HCT116 (cell line): ENCODE results near the gene CARD10. TPM values are rescaled to one million over a fixed set of nuclear protein-coding genes. Genes with fewer than 3 reads are reported as not detected.

Experiments
- ATAC-seq: fragments of 200-7000 bp; cut with Tn5 transposase; 2 replicates; pipeline ENCODE4 v1.9.1; 2020; ENCODE audit warnings: mild to moderate bottlenecking, moderate library complexity
- BruUV-seq: library from RNA; stranded (reverse); fragments of 400-500 nt; replicated peaks from 2 replicates; lab custom pipeline; 2021; lab: Mats Ljungman, UMichigan
- CTCF ChIA-PET: fragments of 300-600 bp; sonication (Branson Sonifier 250); formaldehyde crosslinking; loops from one replicate; lab custom pipeline; 2021; ENCODE audit warnings: antibody characterized with exemption; lab: Charles Lee
- POLR2A ChIA-PET: fragments of 300-600, 350-600 bp; sonication (Branson Sonifier 250); formaldehyde crosslinking; loops from one replicate; lab custom pipeline; 2021; ENCODE audit warnings: antibody characterized with exemption; lab: Charles Lee
- RAD21 ChIA-PET, 2 experiments: fragments of 300-600 bp; sonication (Branson Sonifier 250); formaldehyde crosslinking; loops; one replicate each; lab custom pipeline; 2023; ENCODE audit warnings: low total read pairs in 2 of 2; ENCODE audit not compliant: uncharacterized antibody in 2 of 2, unreplicated experiment in 2 of 2, low non-redundant PET in 1 of 2; lab: Charles Lee
- DNase-seq: peaks from one replicate; pipeline ENCODE4 v3.0.0-alpha.2; 2010; ENCODE audit warnings: low read depth, low spot score
- H2AFZ ChIP-seq: fragments of 200-600 bp; shearing (Covaris generic), sonication (generic); 2 replicates; pipeline ENCODE4 v1.6.1; 2017; ENCODE audit warnings: low read depth, mixed run types, mixed read lengths, antibody characterized with exemption, low read length; ENCODE audit not compliant: poor library complexity, severe bottlenecking
- H3K27ac ChIP-seq: 2 replicates; pipeline ENCODE4 v1.5.1; 2012; ENCODE audit warnings: low read depth, low read length
- H3K27me3 ChIP-seq: fragments of 200-600 bp; sonication (generic); 2 replicates; pipeline ENCODE4 v1.6.1; 2016; ENCODE audit warnings: mixed run types, low read length, mixed read lengths; ENCODE audit not compliant: insufficient read depth
- H3K36me3 ChIP-seq, 2 experiments: fragments of 200-500 bp in 1 of 2; fragments of 200-600 bp in 1 of 2; sonication (Bioruptor generic) in 1 of 2; sonication (generic) in 1 of 2; 2 replicates each; pipeline versions ENCODE4 v1.5.1 to v1.6.1; 2014 to 2016; ENCODE audit warnings: low read length in 2 of 2, inconsistent platforms in 1 of 2, mixed read lengths in 1 of 2, mixed run types in 1 of 2; ENCODE audit not compliant: insufficient read depth in 2 of 2, control insufficient read depth in 1 of 2
- H3K4me1 ChIP-seq, 2 experiments: fragments of 200-600 bp in 1 of 2; sonication (generic) in 1 of 2; 2 replicates each; pipeline versions ENCODE4 v1.5.1 to v1.6.1; 2012 to 2017; ENCODE audit warnings: low read length in 2 of 2, inconsistent platforms in 1 of 2, mild to moderate bottlenecking in 1 of 2, mixed read lengths in 1 of 2, mixed run types in 1 of 2, moderate library complexity in 1 of 2; ENCODE audit not compliant: insufficient read depth in 2 of 2, control insufficient read depth in 1 of 2
- H3K4me2 ChIP-seq: fragments of 200-600 bp; sonication (generic); 2 replicates; pipeline ENCODE4 v1.6.1; 2017; ENCODE audit warnings: mixed run types, low read length, mixed read lengths
- H3K4me3 ChIP-seq, 2 experiments: fragments of 200-600 bp in 1 of 2; sonication (generic) in 1 of 2; replicated peaks in 1 of 2; 2 replicates each; pipeline ENCODE4 v1.5.1; 2011 to 2016; ENCODE audit warnings: low read length in 2 of 2, control low read depth in 1 of 2, low read depth in 1 of 2, mild to moderate bottlenecking in 1 of 2, mixed read lengths in 1 of 2, mixed run types in 1 of 2
- H3K79me2 ChIP-seq: fragments of 200-600 bp; sonication (generic); 2 replicates; pipeline ENCODE4 v1.6.1; 2017; ENCODE audit warnings: mild to moderate bottlenecking, mixed run types, low read length, moderate library complexity, mixed read lengths; ENCODE audit not compliant: insufficient read depth
- H3K9ac ChIP-seq: fragments of 200-600 bp; sonication (generic); 2 replicates; pipeline ENCODE4 v1.6.1; 2016; ENCODE audit warnings: low read length, mixed read lengths
- H3K9me2 ChIP-seq: fragments of 200-600 bp; sonication (generic), shearing (Covaris generic); 2 replicates; pipeline ENCODE4 v1.6.1; 2017; ENCODE audit warnings: mixed run types, mild to moderate bottlenecking, moderate library complexity; ENCODE audit not compliant: insufficient read depth
- H3K9me3 ChIP-seq, 2 experiments: fragments of 200-500 bp in 1 of 2; fragments of 200-600 bp in 1 of 2; sonication (Bioruptor generic) in 1 of 2; sonication (generic) in 1 of 2; 2 replicates each; pipeline ENCODE4 v1.6.1; 2014 to 2017; ENCODE audit warnings: low read length in 2 of 2, mixed read lengths in 2 of 2, inconsistent platforms in 1 of 2, low read depth in 1 of 2, mild to moderate bottlenecking in 1 of 2, mixed run types in 1 of 2, moderate library complexity in 1 of 2; ENCODE audit not compliant: control insufficient read depth in 1 of 2, insufficient read depth in 1 of 2
- H4K20me1 ChIP-seq: fragments of 200-600 bp; sonication (generic), shearing (Covaris generic); 2 replicates; pipeline ENCODE4 v1.6.1; 2017; ENCODE audit warnings: mixed run types, mild to moderate bottlenecking, moderate library complexity; ENCODE audit not compliant: insufficient read depth
- CBX3 ChIP-seq: IDR thresholded peaks from 2 replicates; pipeline ENCODE4 v1.6.1; 2012; ENCODE audit warnings: low read depth
- CEBPB ChIP-seq: IDR thresholded peaks from 2 replicates; pipeline ENCODE4 v1.6.1; 2012; ENCODE audit warnings: low read depth
- ELF1 ChIP-seq: IDR thresholded peaks from 2 replicates; pipeline ENCODE4 v1.6.1; 2012; ENCODE audit warnings: low read depth, borderline replicate concordance
- EZH2 ChIP-seq: fragments of 200-600 bp; sonication (generic); IDR thresholded peaks from 2 replicates; pipeline ENCODE4 v1.6.1; 2017; ENCODE audit warnings: antibody characterized with exemption, mixed run types
- EZH2phosphoT487 ChIP-seq: fragments of 200-600 bp; IDR thresholded peaks from 2 replicates; pipeline ENCODE4 v1.6.1; 2018; ENCODE audit warnings: antibody characterized with exemption, borderline replicate concordance
- FOSL1 ChIP-seq: IDR thresholded peaks from 2 replicates; pipeline ENCODE4 v1.6.1; 2012; ENCODE audit warnings: low read depth
- JUND ChIP-seq: IDR thresholded peaks from 2 replicates; pipeline ENCODE4 v1.6.1; 2012
- POLR2A ChIP-seq: IDR thresholded peaks from 2 replicates; pipeline ENCODE4 v1.7.0; 2011; ENCODE audit warnings: borderline replicate concordance; ENCODE audit not compliant: insufficient read depth, insufficient read length; ENCODE audit errors: extremely low read depth
- POLR2AphosphoS5 ChIP-seq: IDR thresholded peaks from 2 replicates; pipeline ENCODE4 v1.6.1; 2011; ENCODE audit warnings: mild to moderate bottlenecking, low read depth, low read length, moderate library complexity
- SIN3A ChIP-seq: IDR thresholded peaks from 2 replicates; pipeline ENCODE4 v1.6.1; 2012; ENCODE audit warnings: low read depth
- SP1 ChIP-seq: IDR thresholded peaks from 2 replicates; pipeline ENCODE4 v1.6.1; 2012; ENCODE audit warnings: low read depth
- SRF ChIP-seq: IDR thresholded peaks from 2 replicates; pipeline ENCODE4 v1.6.1; 2012; ENCODE audit warnings: low read depth
- ZNF274 ChIP-seq: fragments of 200-500 bp; sonication (Bioruptor generic); IDR thresholded peaks from 2 replicates; pipeline ENCODE4 v1.6.1; 2014; ENCODE audit warnings: mild to moderate bottlenecking, low read depth, low read length, inconsistent platforms
- intact Hi-C: fragments of 100-400 bp; cut with micrococcal nuclease; formaldehyde crosslinking; loops from 2 replicates; pipeline ENCODE4 v1.10.0; 2022
- total RNA-seq: library from RNA; stranded (reverse); gene quantifications from one replicate; pipeline ENCODE4 v1.2.1, GENCODE V29; 2021; ENCODE audit not compliant: unreplicated experiment
- TF ChIP-seq, protein P1 (sequence below), 3 experiments: fragments of 200-600 bp in 1 of 3; sonication (generic) in 1 of 3; IDR thresholded peaks in 2 of 3; conservative IDR thresholded peaks in 1 of 3; 2 replicates each; pipeline ENCODE4 v1.5.1; 2012 to 2017; ENCODE audit warnings: low read depth in 2 of 3, low read length in 2 of 3, antibody characterized with exemption in 1 of 3, borderline replicate concordance in 1 of 3, control low read depth in 1 of 3, mild to moderate bottlenecking in 1 of 3, mixed read lengths in 1 of 3, mixed run types in 1 of 3, moderate library complexity in 1 of 3; ENCODE audit not compliant: insufficient read depth in 1 of 3
- TF ChIP-seq, protein P2 (sequence below): IDR thresholded peaks from 2 replicates; pipeline ENCODE4 v1.6.1; 2011; ENCODE audit warnings: mild to moderate bottlenecking, low read length, moderate library complexity; ENCODE audit not compliant: insufficient replicate concordance; ENCODE audit errors: extremely low read depth
- TF ChIP-seq, protein P3 (sequence below): IDR thresholded peaks from 2 replicates; pipeline ENCODE4 v1.6.1; 2012
- TF ChIP-seq, protein P4 (sequence below): IDR thresholded peaks from 2 replicates; pipeline ENCODE4 v1.6.1; 2012
- TF ChIP-seq, protein P5 (sequence below): IDR thresholded peaks from 2 replicates; pipeline ENCODE4 v1.6.1; 2012; ENCODE audit warnings: low read depth

The CARD10 gene
- total RNA-seq, 1 experiment from 2014 or later = 32.0 TPM

DNA sequence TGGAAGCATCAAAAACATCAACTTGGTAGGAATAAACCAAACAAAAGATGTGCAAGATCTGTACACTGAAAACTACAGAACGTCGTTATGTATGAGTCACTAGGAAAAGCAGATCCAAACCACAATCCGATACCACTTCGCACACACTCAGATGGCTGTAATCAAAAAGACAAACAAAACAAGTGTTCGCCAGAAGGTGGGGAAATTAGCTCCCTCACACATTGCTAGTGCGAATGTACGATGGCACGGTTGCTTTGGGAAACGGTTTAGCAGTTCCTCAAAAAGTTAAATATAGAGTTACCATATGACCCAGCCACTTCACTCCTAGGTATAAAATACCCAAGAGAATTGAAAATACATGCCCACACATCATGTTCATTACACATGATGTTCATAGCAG lies 14.8 kb upstream of the CARD10 start:
- POLR2A ChIA-PET = interaction anchor here (1.0 kb wide), 1 partner anchor 8 kb away, joined by 4 read pairs; no protein-coding TSS in a partner anchor
- Histone ChIP-seq H3K36me3 (no peaks in the 10 kb centered on the region), H3K79me2 (no peaks in the 10 kb centered on the region)
- peak; percentile 41; the same call in 1 of the 2 replicates for TF ChIP-seq FOSL1
- no peak; the same call in 1 of the 2 replicates for TF ChIP-seq SP1
- TF ChIP-seq ZNF274 = no peak
- no peak for TF ChIP-seq JUND
- TF ChIP-seq, protein P1, sequence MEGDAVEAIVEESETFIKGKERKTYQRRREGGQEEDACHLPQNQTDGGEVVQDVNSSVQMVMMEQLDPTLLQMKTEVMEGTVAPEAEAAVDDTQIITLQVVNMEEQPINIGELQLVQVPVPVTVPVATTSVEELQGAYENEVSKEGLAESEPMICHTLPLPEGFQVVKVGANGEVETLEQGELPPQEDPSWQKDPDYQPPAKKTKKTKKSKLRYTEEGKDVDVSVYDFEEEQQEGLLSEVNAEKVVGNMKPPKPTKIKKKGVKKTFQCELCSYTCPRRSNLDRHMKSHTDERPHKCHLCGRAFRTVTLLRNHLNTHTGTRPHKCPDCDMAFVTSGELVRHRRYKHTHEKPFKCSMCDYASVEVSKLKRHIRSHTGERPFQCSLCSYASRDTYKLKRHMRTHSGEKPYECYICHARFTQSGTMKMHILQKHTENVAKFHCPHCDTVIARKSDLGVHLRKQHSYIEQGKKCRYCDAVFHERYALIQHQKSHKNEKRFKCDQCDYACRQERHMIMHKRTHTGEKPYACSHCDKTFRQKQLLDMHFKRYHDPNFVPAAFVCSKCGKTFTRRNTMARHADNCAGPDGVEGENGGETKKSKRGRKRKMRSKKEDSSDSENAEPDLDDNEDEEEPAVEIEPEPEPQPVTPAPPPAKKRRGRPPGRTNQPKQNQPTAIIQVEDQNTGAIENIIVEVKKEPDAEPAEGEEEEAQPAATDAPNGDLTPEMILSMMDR (IDR thresholded peaks at IDR 0.05 in 2 of 3, conservative IDR thresholded peaks at IDR 0.05 in 1 of 3; ENCODE audit: borderline replicate concordance in 1 of 3, insufficient read depth in 1 of 3, low read depth in 2 of 3, low read length in 2 of 3) = no peak
- no peak for TF ChIP-seq SRF
- no peak for TF ChIP-seq CEBPB
- TF ChIP-seq, protein P2, sequence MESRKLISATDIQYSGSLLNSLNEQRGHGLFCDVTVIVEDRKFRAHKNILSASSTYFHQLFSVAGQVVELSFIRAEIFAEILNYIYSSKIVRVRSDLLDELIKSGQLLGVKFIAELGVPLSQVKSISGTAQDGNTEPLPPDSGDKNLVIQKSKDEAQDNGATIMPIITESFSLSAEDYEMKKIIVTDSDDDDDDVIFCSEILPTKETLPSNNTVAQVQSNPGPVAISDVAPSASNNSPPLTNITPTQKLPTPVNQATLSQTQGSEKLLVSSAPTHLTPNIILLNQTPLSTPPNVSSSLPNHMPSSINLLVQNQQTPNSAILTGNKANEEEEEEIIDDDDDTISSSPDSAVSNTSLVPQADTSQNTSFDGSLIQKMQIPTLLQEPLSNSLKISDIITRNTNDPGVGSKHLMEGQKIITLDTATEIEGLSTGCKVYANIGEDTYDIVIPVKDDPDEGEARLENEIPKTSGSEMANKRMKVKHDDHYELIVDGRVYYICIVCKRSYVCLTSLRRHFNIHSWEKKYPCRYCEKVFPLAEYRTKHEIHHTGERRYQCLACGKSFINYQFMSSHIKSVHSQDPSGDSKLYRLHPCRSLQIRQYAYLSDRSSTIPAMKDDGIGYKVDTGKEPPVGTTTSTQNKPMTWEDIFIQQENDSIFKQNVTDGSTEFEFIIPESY = no peak
- TF ChIP-seq, protein P3, sequence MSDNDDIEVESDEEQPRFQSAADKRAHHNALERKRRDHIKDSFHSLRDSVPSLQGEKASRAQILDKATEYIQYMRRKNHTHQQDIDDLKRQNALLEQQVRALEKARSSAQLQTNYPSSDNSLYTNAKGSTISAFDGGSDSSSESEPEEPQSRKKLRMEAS = 0 out of 2 replicates have a peak, but pooled peaks have one; percentile 40
- TF ChIP-seq CBX3 = peak; percentile 42; the same call in 1 of the 2 replicates
- TF ChIP-seq EZH2phosphoT487 = no peak
- TF ChIP-seq POLR2AphosphoS5 = no peak
- TF ChIP-seq SIN3A = no peak
- TF ChIP-seq EZH2 = no peak
- TF ChIP-seq ELF1 = no peak
- TF ChIP-seq, protein P4, sequence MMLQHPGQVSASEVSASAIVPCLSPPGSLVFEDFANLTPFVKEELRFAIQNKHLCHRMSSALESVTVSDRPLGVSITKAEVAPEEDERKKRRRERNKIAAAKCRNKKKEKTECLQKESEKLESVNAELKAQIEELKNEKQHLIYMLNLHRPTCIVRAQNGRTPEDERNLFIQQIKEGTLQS = no peak
- TF ChIP-seq POLR2A = no peak
- TF ChIP-seq, protein P5, sequence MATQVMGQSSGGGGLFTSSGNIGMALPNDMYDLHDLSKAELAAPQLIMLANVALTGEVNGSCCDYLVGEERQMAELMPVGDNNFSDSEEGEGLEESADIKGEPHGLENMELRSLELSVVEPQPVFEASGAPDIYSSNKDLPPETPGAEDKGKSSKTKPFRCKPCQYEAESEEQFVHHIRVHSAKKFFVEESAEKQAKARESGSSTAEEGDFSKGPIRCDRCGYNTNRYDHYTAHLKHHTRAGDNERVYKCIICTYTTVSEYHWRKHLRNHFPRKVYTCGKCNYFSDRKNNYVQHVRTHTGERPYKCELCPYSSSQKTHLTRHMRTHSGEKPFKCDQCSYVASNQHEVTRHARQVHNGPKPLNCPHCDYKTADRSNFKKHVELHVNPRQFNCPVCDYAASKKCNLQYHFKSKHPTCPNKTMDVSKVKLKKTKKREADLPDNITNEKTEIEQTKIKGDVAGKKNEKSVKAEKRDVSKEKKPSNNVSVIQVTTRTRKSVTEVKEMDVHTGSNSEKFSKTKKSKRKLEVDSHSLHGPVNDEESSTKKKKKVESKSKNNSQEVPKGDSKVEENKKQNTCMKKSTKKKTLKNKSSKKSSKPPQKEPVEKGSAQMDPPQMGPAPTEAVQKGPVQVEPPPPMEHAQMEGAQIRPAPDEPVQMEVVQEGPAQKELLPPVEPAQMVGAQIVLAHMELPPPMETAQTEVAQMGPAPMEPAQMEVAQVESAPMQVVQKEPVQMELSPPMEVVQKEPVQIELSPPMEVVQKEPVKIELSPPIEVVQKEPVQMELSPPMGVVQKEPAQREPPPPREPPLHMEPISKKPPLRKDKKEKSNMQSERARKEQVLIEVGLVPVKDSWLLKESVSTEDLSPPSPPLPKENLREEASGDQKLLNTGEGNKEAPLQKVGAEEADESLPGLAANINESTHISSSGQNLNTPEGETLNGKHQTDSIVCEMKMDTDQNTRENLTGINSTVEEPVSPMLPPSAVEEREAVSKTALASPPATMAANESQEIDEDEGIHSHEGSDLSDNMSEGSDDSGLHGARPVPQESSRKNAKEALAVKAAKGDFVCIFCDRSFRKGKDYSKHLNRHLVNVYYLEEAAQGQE = no peak
- TF ChIP-seq, all 23 proteins: peak for 3
- no peaks in the 10 kb centered on the region for H3K9me2 ChIP-seq
- peak overlapping the region; percentile 46 for H3K4me2 ChIP-seq
- no peak overlapping the region for H3K27ac ChIP-seq
- no TSS peak for BruUV-seq
- ChIA-PET RAD21 (no interaction called here), CTCF (interaction anchor here (1.1 kb wide), 1 partner anchor 29 kb away, joined by 5 read pairs; no protein-coding TSS in a partner anchor)
- peaks cover 18 to 33% of the 10 kb centered on the region in 2 experiments for H3K4me1 ChIP-seq
- DNase-seq (peak; percentile 34), ATAC-seq (no peak)
- intact Hi-C loops = no loop called here
- H3K27me3 ChIP-seq = no peaks in the 10 kb centered on the region
- peak overlapping the region; percentile 67 for H2AFZ ChIP-seq
- H4K20me1 ChIP-seq = no peaks in the 10 kb centered on the region
- no peaks in the 10 kb centered on the region for H3K9me3 ChIP-seq
- no peak overlapping the region for H3K4me3 ChIP-seq
- H3K9ac ChIP-seq = 0 out of 2 replicates have a peak overlapping the region, but pooled peaks have one; percentile 2
